HG03095 (cell line): ENCODE results near the gene BHLHA9.
"Not testable (repeated sequence)": the region's sequence is repeated elsewhere in the genome, so short reads cannot be mapped to it uniquely, and the experiment has no call there.

Source experiments
- ATAC-seq: cut with Tn5 transposase; IDR thresholded peaks from one replicate; pipeline ENCODE4 v1.9.1; 2021; ENCODE audit warnings: moderate library complexity; ENCODE audit not compliant: unreplicated experiment

Gene BHLHA9

DNA sequence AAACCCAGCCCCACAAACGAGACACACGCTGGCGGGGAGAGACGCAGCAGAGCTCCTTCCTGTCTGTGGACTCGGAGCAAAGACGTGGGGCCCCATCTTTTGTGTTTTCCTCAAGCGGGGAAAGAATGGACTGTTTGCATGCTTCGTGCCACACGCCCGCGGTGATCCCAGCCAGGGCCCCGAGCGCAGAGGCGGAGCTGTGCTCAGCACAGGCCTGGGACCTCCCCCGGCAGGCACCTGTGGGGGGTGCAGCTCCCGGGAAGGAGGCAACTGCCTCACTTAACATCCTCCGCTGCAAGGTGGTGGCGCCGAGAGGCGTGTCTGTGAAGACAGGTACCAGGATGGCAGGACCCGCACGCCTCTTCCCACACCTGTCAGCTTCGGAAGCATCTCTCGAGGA, 28.4 kb downstream of the BHLHA9 start:
- no peak for ATAC-seq

DNA sequence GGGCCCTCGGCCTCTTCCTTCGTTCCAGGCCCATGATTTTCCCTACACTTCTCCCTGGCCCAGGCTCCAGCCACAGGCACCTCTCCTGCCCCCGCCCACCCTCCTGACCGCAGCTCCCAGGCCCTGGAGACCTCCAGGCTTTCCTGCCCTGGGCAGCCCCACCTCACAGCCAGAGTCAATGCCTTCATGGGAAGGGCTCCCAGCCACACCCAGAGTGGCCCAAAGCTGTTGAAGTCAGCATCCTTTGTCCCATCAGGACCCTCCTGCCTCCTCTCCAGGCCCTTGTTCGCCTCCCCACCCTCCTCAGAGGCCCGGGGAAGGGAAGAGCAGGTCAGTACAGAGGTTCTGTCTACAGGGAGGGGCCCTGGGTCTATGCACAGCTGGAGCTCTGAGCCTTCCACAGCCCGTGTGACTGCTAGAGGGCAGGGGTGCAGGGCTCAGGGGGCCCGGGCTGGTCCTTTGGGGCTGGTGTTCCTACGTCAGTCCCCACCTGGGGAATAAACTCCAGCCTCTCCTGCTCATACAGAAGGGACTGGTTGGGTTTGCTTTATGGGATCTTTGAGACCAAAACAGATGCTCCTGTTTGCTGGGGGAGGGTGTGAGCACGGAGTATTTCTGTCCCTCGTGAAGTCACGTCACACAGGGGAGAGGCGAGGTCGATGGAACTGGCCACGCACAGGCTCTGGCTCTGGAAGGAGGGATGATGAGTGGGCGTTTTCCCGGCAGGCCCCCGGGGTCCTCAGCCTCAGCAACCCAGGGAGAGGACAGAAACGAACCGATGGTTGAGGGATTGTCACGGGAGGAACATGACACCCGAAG, 29.5 kb downstream of the BHLHA9 start:
- no peak for ATAC-seq

DNA sequence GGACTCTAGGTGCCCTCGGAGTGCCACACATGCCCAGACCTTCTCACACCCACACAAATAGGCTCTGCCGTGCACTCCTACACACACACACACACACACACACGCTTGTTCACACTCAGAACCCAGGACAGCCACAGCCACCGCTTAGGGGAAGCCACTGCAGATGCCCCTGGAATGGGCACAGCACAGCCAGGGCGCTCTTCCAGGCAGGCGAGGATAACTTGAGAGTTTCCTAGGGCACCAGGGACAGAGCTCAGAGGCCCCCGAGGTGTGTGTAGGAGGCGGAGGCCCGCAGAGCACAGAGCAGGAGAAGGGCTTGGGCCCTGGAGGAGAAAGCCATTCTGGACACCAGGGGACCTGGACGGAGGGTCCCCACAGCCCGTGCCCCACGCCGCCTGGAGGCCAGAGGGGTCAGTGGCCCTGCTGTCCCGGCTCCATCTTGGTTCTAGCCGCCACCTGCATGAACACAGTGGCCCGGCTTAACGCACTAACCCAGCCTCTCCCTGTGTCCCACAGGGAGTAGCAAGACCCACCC, 30.2 kb downstream of the BHLHA9 start:
- no peak for ATAC-seq

DNA sequence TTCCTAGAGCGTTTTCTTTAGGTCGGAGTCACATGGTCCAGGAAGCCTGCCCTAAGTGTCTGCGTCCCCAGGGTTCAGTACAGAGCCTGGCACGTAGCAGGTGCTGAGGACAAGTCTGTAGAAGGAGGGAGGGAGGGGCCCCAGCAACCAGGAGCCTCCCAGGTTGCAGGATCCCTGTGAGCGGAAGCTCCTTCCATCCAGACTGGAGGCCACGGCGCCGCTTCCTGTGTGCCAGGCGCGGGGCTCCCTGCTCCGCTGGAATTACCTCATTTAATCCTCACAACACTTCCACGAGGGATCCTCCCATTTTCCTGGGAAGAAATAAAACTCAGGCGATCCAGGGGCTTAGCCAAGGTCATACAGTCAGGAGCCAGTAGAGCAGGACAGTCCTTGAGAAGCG, 31.3 kb downstream of the BHLHA9 start:
- no peak for ATAC-seq

GRCh38 chr17:1302761-1303160, 32.5 kb downstream of the BHLHA9 start:
- ATAC-seq: no peak

DNA sequence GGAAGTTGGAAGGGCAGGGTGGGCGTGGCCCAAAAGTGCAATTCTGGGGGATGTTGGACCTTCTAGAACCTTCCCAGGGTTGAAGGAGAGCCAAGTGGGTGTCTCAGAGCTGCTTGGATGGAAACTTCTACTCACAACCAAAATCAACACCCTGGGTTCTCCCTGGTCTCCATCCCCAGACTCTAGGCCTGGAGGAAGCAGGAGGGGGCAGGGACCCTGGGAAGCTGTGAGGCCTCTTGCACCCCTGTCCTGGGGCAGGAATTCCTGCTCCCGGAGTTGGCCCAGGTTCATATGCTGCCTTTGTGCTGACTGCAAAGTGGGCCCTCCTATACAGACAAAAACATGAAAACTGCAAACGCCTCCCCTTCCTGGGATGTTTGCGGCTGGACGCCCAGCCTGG, 34.3 kb downstream of the BHLHA9 start:
- no peak for ATAC-seq

- no peak for ATAC-seq
These were observed 34.8 kb downstream of the BHLHA9 start for GRCh38 chr17:1304962-1305563.

GRCh38 chr17:1307829-1308228, 37.6 kb downstream of the BHLHA9 start:
- not testable (repeated sequence) for ATAC-seq

DNA sequence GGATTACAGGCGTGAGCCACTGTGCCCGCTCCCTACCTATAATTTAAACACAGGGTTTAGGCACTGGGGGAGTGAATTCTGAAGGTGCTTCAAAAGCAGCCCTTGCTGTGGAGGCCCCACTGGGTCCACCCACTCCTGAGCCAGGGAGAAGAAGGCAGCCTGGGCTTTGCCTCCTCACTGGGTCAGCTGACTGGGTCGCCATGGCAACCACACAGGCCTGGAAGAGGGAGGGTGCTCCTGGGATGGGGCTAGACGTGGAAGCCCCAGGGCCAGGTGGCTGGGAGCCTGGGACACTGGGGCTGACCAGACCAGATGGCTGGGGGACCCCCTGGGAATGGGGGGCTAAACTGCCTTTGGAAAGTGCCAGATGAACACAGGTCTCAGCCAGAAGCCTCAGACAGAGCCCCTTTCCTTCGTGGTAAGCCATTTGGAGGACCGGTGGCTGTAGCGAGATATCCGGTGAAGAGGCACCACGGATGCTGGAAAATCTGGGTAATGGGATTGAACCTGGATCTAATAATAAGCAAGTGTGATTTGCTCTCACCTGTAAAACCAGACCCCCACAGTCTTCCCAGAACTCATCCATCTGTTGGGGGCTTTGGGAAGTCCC, 42.1 kb downstream of the BHLHA9 start:
- ATAC-seq: no peak

DNA sequence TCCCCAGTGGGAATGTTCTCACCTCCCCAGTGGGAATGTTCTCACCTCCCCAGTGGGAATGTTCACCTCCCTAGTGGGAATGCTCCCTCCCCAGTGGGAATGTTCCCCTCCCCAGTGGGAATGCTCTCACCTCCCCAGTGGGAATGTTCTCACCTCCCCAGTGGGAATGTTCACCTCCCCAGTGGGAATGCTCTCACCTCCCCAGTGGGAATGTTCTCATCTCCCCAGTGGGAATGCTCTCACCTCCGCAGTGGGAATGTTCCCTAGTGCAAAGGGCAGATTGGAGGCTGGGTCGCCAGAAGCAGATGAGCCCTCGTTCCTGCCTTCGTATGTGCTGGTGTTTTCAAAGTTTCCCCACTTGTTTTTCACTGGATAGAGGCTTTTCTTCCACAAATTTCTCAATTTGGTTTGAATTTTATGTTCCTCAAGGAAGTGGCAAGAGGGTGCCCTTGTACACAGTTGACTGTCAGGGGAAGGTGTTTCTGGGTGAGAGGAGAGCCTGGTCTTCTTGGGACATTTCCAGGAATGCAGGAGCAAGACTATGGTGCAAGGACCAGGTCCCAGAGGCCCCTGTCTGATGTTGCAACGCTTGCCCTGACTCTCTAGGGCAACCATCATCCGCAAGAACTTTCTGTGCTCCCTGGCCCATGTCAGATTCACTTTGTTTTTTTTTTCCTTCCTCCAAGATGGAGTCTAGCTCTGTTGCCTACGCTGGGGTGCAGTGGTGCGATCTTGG, 43.2 kb downstream of the BHLHA9 start:
- ATAC-seq: no peak

DNA sequence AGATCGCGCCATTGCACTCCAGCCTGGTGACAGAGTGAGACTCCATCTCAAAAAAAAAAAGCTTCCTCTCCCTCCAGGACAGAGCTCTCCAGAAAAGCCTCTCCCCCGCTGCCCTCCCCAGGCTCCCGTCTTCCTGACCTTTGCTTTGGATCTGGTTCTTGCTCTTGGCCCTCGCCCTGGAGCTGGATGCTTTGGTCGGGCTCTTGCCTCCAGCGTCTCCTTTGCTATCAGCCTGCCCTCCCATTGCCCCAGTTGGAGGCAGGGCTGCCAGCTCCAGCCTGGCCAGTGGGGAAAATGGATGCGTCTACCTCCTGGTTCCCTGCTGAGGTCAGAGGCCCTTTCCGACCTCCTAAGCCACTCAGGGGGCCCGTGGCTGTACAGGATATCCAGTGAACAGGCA, 45.2 kb downstream of the BHLHA9 start:
- ATAC-seq: no peak

DNA sequence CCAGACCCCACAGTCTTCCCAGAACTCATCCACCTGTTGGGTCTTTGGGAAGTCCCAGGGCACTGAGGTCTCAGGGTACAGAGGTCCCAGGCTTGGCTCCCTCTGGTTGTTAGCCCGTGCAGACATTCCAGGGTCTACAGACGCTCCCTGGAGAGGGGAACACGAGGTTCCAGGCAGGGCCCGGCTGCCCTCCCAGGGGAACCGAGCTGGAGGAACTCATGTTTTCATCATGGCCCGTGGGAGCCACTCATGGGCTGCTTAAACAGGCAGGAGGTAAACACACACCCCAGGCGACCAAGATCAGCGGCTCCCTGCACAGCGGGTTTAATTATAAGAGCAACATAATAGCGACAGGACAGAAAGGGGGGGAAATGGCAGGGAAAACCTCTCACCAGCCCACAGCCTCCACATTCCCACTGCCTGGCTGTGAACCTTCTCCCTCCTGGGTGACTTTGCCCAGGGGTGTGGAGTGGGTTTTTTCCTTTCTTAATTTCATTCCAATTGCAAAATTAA, 45.7 kb downstream of the BHLHA9 start:
- no peak for ATAC-seq
